Chondrocyte (in vitro differentiated cells): ENCODE measurements around the gene NSL1. TPM values are rescaled to one million over a fixed set of nuclear protein-coding genes. Genes with fewer than 3 reads are reported as not detected.
"Not testable (repeated sequence)": the region's sequence is repeated elsewhere in the genome, so short reads cannot be mapped to it uniquely, and the experiment has no call there.

ENCODE experiments used
- DNase-seq: peaks from one replicate; pipeline ENCODE4 v3.0.0; 2021; ENCODE audit warnings: mixed read lengths, low spot score
- H3K27ac Mint-ChIP-seq: one replicate; pipeline ENCODE4 v1.8.0; 2021; ENCODE audit warnings: mild to moderate bottlenecking, moderate library complexity, mixed read lengths; ENCODE audit not compliant: unreplicated experiment
- H3K27me3 Mint-ChIP-seq: 2 replicates; pipeline ENCODE4 v1.8.0; 2021; ENCODE audit warnings: low read depth, mixed read lengths
- H3K36me3 Mint-ChIP-seq: 2 replicates; pipeline ENCODE4 v1.8.0; 2021; ENCODE audit warnings: low read depth, mixed read lengths
- H3K4me1 Mint-ChIP-seq: 2 replicates; pipeline ENCODE4 v1.8.0; 2021; ENCODE audit warnings: low read depth, mild to moderate bottlenecking, mixed read lengths
- H3K4me3 Mint-ChIP-seq: one replicate; pipeline ENCODE4 v1.8.0; 2021; ENCODE audit warnings: mild to moderate bottlenecking, moderate library complexity, mixed read lengths; ENCODE audit not compliant: unreplicated experiment
- H3K9me3 Mint-ChIP-seq: 2 replicates; pipeline ENCODE4 v1.8.0; 2021; ENCODE audit warnings: low read depth, mixed read lengths
- total RNA-seq: library from RNA; stranded (reverse); gene quantifications from 3 replicates; pipeline ENCODE4 v1.2.1, GENCODE V29; 2021
- TF ChIP-seq, protein P1 (sequence below): fragments of 200-600 bp; sonication (generic); IDR thresholded peaks from 2 replicates; pipeline ENCODE4 v1.5.0; 2021; ENCODE audit warnings: antibody characterized with exemption, mild to moderate bottlenecking, moderate library complexity

NSL1 gene
- total RNA-seq, 1 donor from 2014 or later: 20.0 TPM

DNA sequence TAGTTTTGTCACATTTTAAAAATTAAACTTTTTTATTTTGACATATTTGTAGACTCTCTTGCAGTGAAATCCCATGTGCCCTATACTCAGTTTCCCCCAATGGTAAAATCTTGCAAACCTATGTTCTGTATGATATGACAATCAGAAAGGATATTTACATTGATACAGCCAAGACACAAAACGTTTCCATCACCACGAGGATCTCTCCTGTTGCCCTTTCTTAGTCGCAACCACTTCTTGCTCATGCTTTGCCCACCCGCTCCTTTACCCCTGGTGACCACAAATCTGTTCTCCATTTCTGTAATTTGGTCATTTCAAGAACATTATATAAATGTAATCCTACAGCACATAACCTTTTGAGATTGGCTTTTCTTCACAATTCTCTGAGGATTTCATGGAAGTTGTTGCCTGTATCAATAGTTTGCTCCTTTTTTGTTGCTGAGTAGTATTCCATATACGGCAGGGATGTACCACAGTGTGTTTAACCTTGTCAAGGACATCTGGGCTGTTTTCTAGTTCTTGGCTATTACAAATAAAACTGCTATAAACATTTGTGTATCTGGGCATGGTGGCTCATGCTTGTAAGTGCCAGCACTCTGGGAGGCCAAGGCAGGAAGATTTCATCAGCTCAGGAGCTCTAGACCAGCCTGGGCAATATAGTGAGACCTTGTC is 78.0 kb downstream of the NSL1 start:
- Mint-ChIP-seq H3K27ac (no peak overlapping the region), H3K4me1 (peaks cover 3% of the 10 kb centered on the region), H3K4me3 (no peak overlapping the region), H3K36me3 (no peaks in the 10 kb centered on the region), H3K9me3 (no peaks in the 10 kb centered on the region), H3K27me3 (peaks cover 3% of the 10 kb centered on the region)
- DNase-seq: no peak
- TF ChIP-seq, protein P1, sequence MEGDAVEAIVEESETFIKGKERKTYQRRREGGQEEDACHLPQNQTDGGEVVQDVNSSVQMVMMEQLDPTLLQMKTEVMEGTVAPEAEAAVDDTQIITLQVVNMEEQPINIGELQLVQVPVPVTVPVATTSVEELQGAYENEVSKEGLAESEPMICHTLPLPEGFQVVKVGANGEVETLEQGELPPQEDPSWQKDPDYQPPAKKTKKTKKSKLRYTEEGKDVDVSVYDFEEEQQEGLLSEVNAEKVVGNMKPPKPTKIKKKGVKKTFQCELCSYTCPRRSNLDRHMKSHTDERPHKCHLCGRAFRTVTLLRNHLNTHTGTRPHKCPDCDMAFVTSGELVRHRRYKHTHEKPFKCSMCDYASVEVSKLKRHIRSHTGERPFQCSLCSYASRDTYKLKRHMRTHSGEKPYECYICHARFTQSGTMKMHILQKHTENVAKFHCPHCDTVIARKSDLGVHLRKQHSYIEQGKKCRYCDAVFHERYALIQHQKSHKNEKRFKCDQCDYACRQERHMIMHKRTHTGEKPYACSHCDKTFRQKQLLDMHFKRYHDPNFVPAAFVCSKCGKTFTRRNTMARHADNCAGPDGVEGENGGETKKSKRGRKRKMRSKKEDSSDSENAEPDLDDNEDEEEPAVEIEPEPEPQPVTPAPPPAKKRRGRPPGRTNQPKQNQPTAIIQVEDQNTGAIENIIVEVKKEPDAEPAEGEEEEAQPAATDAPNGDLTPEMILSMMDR: no peak

DNA sequence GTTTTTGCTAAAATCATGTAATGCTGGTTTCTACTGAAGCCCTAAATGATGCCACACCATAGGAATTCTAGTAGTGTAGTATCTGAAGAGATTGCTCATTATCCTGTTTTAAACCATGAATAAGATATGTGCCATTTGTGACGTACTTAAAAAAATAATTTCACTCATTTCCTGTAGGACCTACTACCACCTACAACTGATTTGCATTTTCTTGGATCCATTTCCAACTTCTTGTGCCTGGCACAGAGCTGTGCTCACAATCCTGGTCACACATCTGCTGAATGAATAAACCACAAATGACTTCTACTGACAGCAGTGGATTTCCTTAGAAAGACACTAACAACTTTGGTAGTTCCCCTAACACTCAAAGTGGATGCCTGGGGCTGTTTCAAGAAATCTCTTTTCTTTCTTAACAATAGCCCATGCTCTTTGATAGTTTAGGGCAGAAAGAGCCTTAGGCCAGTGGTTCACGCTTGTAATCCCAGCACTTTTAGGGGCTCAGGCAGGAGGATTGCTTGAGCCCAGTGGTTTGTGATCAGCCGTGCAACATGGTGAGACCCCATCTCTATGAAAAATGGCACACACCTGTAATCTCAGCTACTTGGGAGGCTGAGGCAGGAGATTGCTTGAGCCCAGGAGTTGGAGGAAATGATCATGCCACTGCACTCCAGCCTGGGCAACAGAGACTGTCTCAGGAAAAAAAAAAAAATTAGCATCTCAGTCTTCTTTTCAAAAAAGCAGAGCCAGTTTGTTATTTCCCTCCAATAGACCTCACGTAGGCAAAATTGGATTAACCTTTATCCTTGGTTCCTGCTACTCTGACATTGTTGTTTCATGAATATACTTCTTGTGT is 78.9 kb downstream of the NSL1 start:
- no peak overlapping the region for H3K4me3 Mint-ChIP-seq
- H3K4me1 Mint-ChIP-seq: peaks cover 3% of the 10 kb centered on the region
- H3K27me3 Mint-ChIP-seq: peaks cover under 1% of the 10 kb centered on the region
- no peaks in the 10 kb centered on the region for H3K9me3 Mint-ChIP-seq
- DNase-seq: no peak
- no peak overlapping the region for H3K27ac Mint-ChIP-seq
- H3K36me3 Mint-ChIP-seq: no peaks in the 10 kb centered on the region
- TF ChIP-seq, protein P1: no peak

DNA sequence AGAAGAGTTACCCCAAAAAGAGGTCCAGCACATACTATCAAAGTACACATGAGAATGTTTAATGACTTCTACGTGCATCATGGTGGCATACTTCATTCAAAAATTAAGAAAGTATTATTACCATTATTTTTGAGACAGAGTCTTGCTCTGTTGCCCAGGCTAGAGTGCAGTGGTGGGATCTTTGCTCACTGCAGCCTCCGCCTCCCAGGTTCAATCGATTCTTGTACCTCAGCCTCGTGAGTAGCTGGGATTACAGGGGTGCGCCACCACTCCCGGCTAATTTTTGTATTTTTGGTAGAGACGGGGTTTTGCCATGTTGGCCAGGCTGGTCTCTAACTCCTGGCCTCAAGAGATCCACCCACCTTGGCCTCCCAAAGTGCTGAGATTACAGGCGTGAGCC is 79.6 kb downstream of the NSL1 start:
- not testable (repeated sequence) for H3K27ac Mint-ChIP-seq, DNase-seq, H3K27me3 Mint-ChIP-seq, H3K4me3 Mint-ChIP-seq, H3K4me1 Mint-ChIP-seq, H3K36me3 Mint-ChIP-seq, H3K9me3 Mint-ChIP-seq

DNA sequence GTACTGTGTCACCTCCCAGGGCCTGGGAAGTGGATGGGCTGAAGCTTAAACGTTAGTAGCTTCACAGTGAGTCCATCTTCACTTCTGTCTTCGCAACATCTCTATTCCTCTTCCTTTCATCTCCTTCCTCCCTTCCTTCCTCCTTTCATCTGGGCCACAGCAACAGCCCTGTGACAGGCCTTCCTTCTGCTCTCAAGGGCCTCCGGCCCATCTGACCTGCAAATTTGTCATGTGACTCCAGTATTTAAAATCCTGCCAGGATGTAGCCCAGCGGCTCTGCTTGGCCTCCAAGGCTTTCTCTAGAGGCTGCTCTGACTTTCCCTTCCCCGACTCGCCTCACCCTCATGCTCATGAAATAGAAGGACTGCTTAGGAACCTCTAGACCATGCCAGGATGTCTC is 81.0 kb downstream of the NSL1 start:
- TF ChIP-seq, protein P1: no peak
- no peak overlapping the region for H3K4me3 Mint-ChIP-seq
- no peaks in the 10 kb centered on the region for H3K9me3 Mint-ChIP-seq
- peaks cover 3% of the 10 kb centered on the region for H3K4me1 Mint-ChIP-seq
- no peak for DNase-seq
- no peak overlapping the region for H3K27ac Mint-ChIP-seq
- H3K27me3 Mint-ChIP-seq: no peaks in the 10 kb centered on the region
- no peaks in the 10 kb centered on the region for H3K36me3 Mint-ChIP-seq

DNA sequence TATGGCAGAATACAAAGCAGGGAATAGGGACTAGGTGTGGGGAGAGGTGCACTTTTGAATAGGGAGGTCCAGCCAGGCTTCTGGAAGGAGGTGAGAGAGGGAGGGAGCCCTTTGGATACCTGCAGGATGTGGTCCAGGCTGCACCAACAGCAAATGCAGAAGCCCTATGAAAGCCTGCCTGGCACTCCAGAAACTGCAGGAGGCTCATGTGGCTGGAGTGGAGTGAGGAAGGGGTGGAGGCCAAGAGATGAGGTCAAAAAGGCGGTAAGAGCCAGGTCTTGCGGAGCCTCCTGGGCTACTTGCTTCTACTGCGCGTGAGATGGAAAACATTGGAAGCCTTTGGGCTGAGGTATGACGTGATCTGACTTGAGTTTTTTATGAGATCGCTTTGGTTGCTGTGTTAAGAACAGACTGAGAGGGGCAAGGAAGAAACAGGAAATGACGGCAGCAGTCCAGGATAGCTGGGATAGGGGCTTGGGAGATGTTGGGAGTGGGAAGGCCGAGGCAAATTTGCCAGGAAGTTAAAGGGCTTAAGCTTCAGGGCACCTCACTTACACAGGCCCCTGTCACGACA is 87.5 kb downstream of the NSL1 start:
- Mint-ChIP-seq H3K27me3 (no peaks in the 10 kb centered on the region), H3K36me3 (no peaks in the 10 kb centered on the region), H3K27ac (no peak overlapping the region), H3K9me3 (no peaks in the 10 kb centered on the region), H3K4me1 (peaks cover 3% of the 10 kb centered on the region), H3K4me3 (no peak overlapping the region)
- no peak for DNase-seq
- TF ChIP-seq, protein P1: no peak
